Measurements from ENCODE around the gene HMGCL.

HMGCL gene

DNA sequence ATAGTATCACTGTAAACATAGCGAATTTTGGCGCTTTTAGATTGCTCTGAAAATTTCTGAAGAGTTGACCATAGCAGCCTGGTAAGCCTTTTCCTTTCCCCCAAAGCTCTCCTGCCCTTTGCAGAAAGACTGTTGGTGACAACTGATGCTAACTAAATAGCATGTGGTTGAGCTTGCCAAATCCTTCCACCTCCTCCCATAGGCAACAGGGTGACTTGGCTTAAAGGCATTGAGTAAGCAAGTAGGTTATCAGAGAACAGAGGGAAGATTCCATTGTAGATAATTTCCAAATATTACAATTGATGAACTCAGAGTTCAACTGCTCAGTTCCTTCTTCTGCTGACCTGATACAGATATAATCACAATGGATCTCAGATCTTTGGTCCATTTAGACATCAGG, 19.9 kb upstream of the HMGCL start:
- no peaks in the 10 kb centered on the region for H3K27me3 ChIP-seq (ENCODE audit: low read depth, low read length)
- H3K36me3 ChIP-seq (replicated peaks; ENCODE audit: low read depth, low read length): peaks cover 26% of the 10 kb centered on the region
- H4K20me1 ChIP-seq (ENCODE audit: insufficient read depth, low read length): no peaks in the 10 kb centered on the region
- H3K79me2 ChIP-seq (ENCODE audit: low read length): no peaks in the 10 kb centered on the region
- no peaks in the 10 kb centered on the region for H3K4me1 ChIP-seq (ENCODE audit: low read length)
- no peak overlapping the region for H2AFZ ChIP-seq (ENCODE audit: low read depth, low read length)
- H3K27ac ChIP-seq (ENCODE audit: low read length): no peak overlapping the region
- no peak overlapping the region for H3K4me2 ChIP-seq (ENCODE audit: low read length)
- H3K9ac ChIP-seq (ENCODE audit: low read length): no peak overlapping the region
- H3K9me3 ChIP-seq (ENCODE audit: insufficient read depth, low read length): no peaks in the 10 kb centered on the region
- no peak for TF ChIP-seq CTCF (IDR thresholded peaks at IDR 0.05; ENCODE audit: low read depth, low read length)
- TF ChIP-seq EZH2phosphoT487 (IDR thresholded peaks at IDR 0.05; ENCODE audit: low read depth): no peak
- no peak overlapping the region for H3K4me3 ChIP-seq (ENCODE audit: low read length)

DNA sequence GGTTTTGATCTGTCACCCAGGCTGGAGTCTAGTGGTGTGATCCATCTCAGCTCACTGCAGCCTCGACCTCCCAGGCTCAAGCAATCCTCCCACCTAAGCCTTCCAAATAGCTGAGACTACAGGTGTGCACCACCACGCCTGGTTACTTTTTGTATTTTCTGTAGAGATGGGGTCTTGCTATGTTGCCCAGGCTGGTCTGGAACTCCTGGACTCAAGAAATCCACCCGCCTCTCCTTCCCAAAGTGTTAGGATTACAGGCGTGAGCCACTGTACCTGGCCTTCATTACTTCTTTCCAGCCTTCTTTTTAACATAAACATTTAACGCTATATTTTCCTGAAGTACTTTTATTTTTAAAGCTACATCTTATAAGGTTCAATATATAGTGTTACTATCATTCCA, 18.4 kb upstream of the HMGCL start:
- no peaks in the 10 kb centered on the region for H3K9me3 ChIP-seq (ENCODE audit: insufficient read depth, low read length)
- no peak overlapping the region for H3K9ac ChIP-seq (ENCODE audit: low read length)
- TF ChIP-seq CTCF (IDR thresholded peaks at IDR 0.05; ENCODE audit: low read depth, low read length): no peak
- no peak for TF ChIP-seq EZH2phosphoT487 (IDR thresholded peaks at IDR 0.05; ENCODE audit: low read depth)
- H3K36me3 ChIP-seq (replicated peaks; ENCODE audit: low read depth, low read length): peaks cover 24% of the 10 kb centered on the region
- H3K4me3 ChIP-seq (ENCODE audit: low read length): no peak overlapping the region
- no peak overlapping the region for H3K27ac ChIP-seq (ENCODE audit: low read length)
- H3K27me3 ChIP-seq (ENCODE audit: low read depth, low read length): no peaks in the 10 kb centered on the region
- H3K4me1 ChIP-seq (ENCODE audit: low read length): no peaks in the 10 kb centered on the region
- H3K4me2 ChIP-seq (ENCODE audit: low read length): no peak overlapping the region
- H2AFZ ChIP-seq (ENCODE audit: low read depth, low read length): no peak overlapping the region
- H4K20me1 ChIP-seq (ENCODE audit: insufficient read depth, low read length): no peaks in the 10 kb centered on the region
- no peaks in the 10 kb centered on the region for H3K79me2 ChIP-seq (ENCODE audit: low read length)

- peak overlapping the region; percentile 71 for H3K4me3 ChIP-seq (ENCODE audit: low read length)
- H3K9me3 ChIP-seq (ENCODE audit: insufficient read depth, low read length): no peaks in the 10 kb centered on the region
- H3K79me2 ChIP-seq (ENCODE audit: low read length): no peaks in the 10 kb centered on the region
- no peak overlapping the region for H3K27ac ChIP-seq (ENCODE audit: low read length)
- peak overlapping the region; percentile 46 for H3K9ac ChIP-seq (ENCODE audit: low read length)
- no peaks in the 10 kb centered on the region for H3K27me3 ChIP-seq (ENCODE audit: low read depth, low read length)
- TF ChIP-seq CTCF (IDR thresholded peaks at IDR 0.05; ENCODE audit: low read depth, low read length) (no peak), EZH2phosphoT487 (IDR thresholded peaks at IDR 0.05; ENCODE audit: low read depth) (no peak)
- H3K4me1 ChIP-seq (ENCODE audit: low read length): peaks cover 15% of the 10 kb centered on the region
- peak overlapping the region; percentile 66 for H2AFZ ChIP-seq (ENCODE audit: low read depth, low read length)
- H3K4me2 ChIP-seq (ENCODE audit: low read length): peak overlapping the region; percentile 89
- H3K36me3 ChIP-seq (replicated peaks; ENCODE audit: low read depth, low read length): no peaks in the 10 kb centered on the region
- H4K20me1 ChIP-seq (ENCODE audit: insufficient read depth, low read length): no peaks in the 10 kb centered on the region
Observed at GRCh38 chr1:23838401-23838866, 13.2 kb upstream of the HMGCL start.

- H3K4me3 ChIP-seq (ENCODE audit: low read length): peak overlapping the region; percentile 71
- H3K9ac ChIP-seq (ENCODE audit: low read length): peak overlapping the region; percentile 30; the same call in 1 of the 2 replicates
- peak overlapping the region; percentile 89 for H3K4me2 ChIP-seq (ENCODE audit: low read length)
Observed at GRCh38 chr1:23837908-23838307, 12.7 kb upstream of the HMGCL start.

More at GRCh38 chr1:23837908-23838307, 12.7 kb upstream of the HMGCL start:
- Histone ChIP-seq H2AFZ (ENCODE audit: low read depth, low read length) (peak overlapping the region; percentile 66), H3K27me3 (ENCODE audit: low read depth, low read length) (no peaks in the 10 kb centered on the region), H3K27ac (ENCODE audit: low read length) (no peak overlapping the region), H3K4me1 (ENCODE audit: low read length) (peaks cover 15% of the 10 kb centered on the region), H3K9me3 (ENCODE audit: insufficient read depth, low read length) (no peaks in the 10 kb centered on the region), H4K20me1 (ENCODE audit: insufficient read depth, low read length) (no peaks in the 10 kb centered on the region), H3K79me2 (ENCODE audit: low read length) (no peaks in the 10 kb centered on the region), H3K36me3 (replicated peaks; ENCODE audit: low read depth, low read length) (no peaks in the 10 kb centered on the region)
- no peak for TF ChIP-seq CTCF (IDR thresholded peaks at IDR 0.05; ENCODE audit: low read depth, low read length)
- no peak for TF ChIP-seq EZH2phosphoT487 (IDR thresholded peaks at IDR 0.05; ENCODE audit: low read depth)
